ENCODE results near the gene SUGCT.

The SUGCT gene

DNA sequence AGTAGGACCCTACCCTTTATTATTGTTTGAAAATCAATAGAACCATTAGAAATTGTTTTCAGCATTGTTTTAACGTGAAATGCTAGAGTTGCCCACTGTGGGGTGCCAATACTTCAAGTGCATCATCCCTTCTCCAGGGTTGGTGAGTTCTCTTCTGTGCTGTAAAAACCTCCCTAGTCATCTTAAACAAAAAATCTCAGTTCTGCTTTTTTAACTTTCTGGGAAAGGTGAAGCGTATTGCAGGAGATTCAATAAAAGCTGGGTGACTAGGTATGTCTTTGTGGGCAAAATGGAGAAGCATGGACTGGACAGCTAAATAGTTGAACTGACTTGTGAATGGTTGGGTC, 699.1 kb downstream of the SUGCT start:
- Histone ChIP-seq H3K9ac (ENCODE audit: low read depth, low read length) (no peak overlapping the region), H3K36me3 (ENCODE audit: insufficient read depth, low read length) (no peaks in the 10 kb centered on the region), H3K9me3 (ENCODE audit: control insufficient read depth, insufficient read depth, low read length) (no peaks in the 10 kb centered on the region), H3K4me1 (ENCODE audit: insufficient read depth, low read length) (peaks cover 13% of the 10 kb centered on the region)

DNA sequence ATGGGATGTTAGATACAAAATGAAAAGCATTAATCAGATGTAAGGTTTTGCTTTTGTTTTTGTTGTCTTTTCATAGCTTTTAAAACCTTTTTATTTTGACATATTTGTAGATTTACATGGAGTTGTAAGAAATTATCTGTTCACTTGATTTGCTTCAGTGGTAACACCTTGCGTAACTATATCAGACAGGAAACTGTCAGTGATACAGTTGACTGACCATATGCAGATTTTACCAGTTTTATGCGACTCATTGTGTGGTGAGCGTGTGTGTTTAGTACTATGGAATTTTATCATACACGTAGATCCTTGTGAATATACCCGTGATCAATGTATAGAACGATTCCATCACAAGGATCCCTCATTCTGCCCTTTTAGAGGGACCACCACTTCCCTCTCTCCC, 701.4 kb downstream of the SUGCT start:
- H3K36me3 ChIP-seq (ENCODE audit: insufficient read depth, low read length), result no peaks in the 10 kb centered on the region
- H3K9me3 ChIP-seq (ENCODE audit: control insufficient read depth, insufficient read depth, low read length), result no peaks in the 10 kb centered on the region; the same call in 1 of the 2 replicates
- H3K4me1 ChIP-seq (ENCODE audit: insufficient read depth, low read length), result peaks cover 13% of the 10 kb centered on the region
- H3K9ac ChIP-seq (ENCODE audit: low read depth, low read length), result no peak overlapping the region

DNA sequence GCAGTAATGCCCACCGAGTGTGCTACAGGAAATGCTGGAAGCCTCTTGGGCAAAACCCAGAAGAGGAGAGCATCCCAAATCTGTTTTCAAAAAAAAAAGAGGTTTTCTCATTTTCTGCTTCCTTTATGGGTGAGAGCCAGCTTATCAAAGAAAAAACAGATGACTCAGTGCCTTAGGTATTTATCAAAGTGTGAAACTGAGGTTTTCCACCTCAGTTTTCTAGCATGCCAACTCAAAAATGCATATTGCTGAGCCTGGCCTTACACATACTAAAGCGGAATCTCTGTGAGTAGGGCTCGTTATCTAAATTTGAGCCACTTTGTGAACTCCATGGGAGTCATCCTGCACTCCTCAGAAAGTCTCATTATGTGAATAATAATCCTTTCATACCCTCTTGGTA, 705.1 kb downstream of the SUGCT start:
- Histone ChIP-seq H3K36me3 (ENCODE audit: insufficient read depth, low read length) (no peaks in the 10 kb centered on the region), H3K9ac (ENCODE audit: low read depth, low read length) (no peak overlapping the region), H3K9me3 (ENCODE audit: control insufficient read depth, insufficient read depth, low read length) (no peaks in the 10 kb centered on the region; the same call in 1 of the 2 replicates), H3K4me1 (ENCODE audit: insufficient read depth, low read length) (no peaks in the 10 kb centered on the region)

DNA sequence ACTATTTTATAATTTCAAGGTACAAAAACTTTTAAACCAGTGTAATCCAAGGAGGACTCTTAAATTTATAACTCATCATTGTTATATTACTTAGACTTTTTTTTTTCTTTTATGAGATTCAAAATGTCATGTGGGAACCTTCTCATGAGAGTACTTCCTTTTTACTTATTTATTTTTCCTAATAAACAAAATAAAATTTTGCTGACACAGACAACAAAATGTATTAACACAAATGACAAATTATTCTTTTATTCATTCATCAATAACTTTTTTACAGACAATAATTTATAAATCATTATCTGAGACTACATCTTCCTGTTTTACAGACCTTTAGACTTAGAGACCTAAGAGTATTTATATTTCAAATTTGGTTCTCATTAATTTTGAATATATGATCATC, 706.2 kb downstream of the SUGCT start:
- no peaks in the 10 kb centered on the region for H3K4me1 ChIP-seq (ENCODE audit: insufficient read depth, low read length)
- no peak overlapping the region for H3K9ac ChIP-seq (ENCODE audit: low read depth, low read length)
- H3K9me3 ChIP-seq (ENCODE audit: control insufficient read depth, insufficient read depth, low read length), result no peaks in the 10 kb centered on the region; the same call in 1 of the 2 replicates
- H3K36me3 ChIP-seq (ENCODE audit: insufficient read depth, low read length), result no peaks in the 10 kb centered on the region

DNA sequence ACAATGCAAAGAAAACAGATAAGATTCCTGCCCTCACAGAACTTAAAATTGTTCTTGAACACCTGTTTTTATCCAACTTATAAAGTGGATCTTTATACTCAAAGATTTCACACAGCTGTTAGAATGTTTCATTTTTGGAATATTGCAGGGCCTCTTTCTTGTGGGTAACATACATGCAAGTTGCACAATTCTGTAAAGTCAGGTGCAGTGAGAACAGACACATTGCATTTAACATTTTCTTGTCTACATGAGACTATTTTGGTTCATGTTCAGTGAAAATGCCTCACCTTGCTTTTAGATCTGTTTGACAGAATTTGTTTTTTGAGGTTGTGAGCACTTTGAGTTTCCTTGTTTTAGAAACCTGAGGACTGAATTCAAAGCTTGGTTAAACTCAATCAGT, 707.8 kb downstream of the SUGCT start:
- Histone ChIP-seq H3K9ac (ENCODE audit: low read depth, low read length) (no peak overlapping the region), H3K4me1 (ENCODE audit: insufficient read depth, low read length) (no peaks in the 10 kb centered on the region), H3K9me3 (ENCODE audit: control insufficient read depth, insufficient read depth, low read length) (no peaks in the 10 kb centered on the region; the same call in 1 of the 2 replicates), H3K36me3 (ENCODE audit: insufficient read depth, low read length) (no peaks in the 10 kb centered on the region)

DNA sequence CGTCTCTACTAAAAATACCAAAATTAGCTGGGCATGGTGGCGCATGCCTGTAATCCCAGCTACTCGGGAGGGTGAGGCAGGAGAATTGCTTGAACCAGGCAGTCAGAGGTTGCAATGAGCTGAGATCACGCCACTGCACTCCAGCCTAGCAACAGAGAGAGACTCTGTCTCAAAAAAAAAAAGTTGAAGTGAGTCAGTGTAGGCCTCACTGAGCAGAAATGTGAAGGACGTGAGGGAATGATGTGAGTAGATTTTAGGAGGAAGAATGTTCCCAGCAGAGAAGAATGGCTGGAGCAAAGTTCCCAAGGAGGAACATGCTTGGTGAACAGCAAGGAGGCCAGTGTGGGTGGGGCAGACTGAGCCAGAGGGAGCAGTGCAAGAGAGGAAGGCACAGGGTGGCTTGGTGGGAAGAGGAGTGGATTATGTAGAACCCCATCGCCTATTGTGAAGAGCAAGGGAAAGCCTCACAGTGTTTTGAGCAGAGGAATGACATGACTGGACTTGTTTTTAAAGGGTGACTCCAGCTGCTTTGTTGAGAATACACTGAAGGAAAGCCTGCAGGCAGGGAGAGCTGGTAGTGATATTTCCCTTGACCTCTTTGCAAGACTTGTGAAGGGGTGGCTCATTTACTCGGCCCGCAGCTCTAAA, 708.7 kb downstream of the SUGCT start:
- H3K9me3 ChIP-seq (ENCODE audit: control insufficient read depth, insufficient read depth, low read length), result no peaks in the 10 kb centered on the region; the same call in 1 of the 2 replicates
- H3K36me3 ChIP-seq (ENCODE audit: insufficient read depth, low read length), result no peaks in the 10 kb centered on the region
- H3K9ac ChIP-seq (ENCODE audit: low read depth, low read length), result no peak overlapping the region
- no peaks in the 10 kb centered on the region for H3K4me1 ChIP-seq (ENCODE audit: insufficient read depth, low read length)

DNA sequence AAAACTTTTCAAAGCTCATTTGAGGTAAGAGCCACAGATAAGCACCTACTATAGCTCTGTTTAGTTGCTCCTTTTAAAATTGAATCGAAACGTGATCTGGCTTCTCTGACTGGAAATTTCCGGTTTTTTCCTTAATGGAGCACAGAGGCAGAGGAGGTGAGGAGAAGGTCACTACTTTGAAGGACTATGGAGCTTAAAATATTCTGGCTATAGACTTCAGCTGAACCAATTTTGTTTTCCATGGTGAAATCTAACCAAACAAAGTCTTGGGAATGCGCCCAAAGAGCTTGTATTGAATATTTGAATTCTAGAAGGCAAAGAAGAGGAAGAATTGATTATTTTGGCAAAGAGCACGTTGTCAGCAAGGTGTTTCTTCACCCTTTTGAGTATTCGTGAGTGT, 711.1 kb downstream of the SUGCT start:
- Histone ChIP-seq H3K36me3 (ENCODE audit: insufficient read depth, low read length) (no peaks in the 10 kb centered on the region), H3K9me3 (ENCODE audit: control insufficient read depth, insufficient read depth, low read length) (no peaks in the 10 kb centered on the region; the same call in 1 of the 2 replicates), H3K9ac (ENCODE audit: low read depth, low read length) (no peak overlapping the region), H3K4me1 (ENCODE audit: insufficient read depth, low read length) (no peaks in the 10 kb centered on the region)

DNA sequence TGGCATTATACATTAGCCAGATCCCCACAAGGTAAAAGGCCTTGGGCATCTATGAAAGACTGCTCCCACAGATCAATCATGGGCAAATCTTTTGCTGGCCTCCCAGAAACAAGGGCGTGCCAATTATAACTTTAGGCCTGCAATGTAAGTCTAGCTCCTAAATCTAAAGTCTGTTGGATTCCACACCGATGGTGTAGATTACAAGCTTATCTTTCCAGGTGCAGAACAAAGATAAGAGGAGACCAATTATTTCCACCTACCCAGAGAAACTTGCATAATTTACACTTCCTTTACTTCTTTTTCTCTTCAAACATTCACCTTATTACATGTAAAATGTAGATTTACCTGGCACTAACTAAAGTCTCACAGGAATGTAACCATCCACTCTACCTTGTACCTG, 713.1 kb downstream of the SUGCT start:
- Histone ChIP-seq H3K9ac (ENCODE audit: low read depth, low read length) (no peak overlapping the region), H3K4me1 (ENCODE audit: insufficient read depth, low read length) (no peaks in the 10 kb centered on the region), H3K9me3 (ENCODE audit: control insufficient read depth, insufficient read depth, low read length) (no peaks in the 10 kb centered on the region; the same call in 1 of the 2 replicates), H3K36me3 (ENCODE audit: insufficient read depth, low read length) (no peaks in the 10 kb centered on the region)

DNA sequence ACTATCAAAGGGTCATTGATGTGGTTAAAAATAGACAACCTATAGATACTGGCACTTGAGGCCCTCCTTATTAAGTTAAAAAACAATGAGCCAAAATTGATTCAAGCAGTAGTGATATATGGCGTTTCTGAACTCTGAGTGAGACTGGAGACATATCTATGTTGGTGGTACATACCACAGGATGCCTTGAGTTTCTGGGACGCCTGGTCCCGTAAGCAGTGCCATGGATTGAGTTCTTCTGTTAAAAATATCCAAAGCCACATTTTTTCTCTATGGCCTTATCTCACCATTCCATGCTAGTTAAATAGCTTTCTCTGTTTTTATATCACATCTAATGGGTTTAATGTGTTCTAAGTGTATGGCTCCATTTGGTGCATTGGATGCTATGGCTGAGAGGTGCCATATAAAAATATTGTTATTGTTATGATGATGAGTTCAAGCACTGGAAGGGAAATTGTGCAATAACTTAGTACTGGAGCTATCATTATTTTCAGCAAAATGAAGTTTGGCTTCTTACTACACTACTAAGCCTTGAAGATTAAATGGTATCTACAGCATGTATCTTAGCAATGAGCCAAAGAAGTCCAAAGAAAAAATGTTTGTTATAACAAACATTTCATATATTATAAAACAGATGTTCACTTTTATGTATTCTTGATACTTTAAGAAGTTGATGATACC, 713.9 kb downstream of the SUGCT start:
- no peak overlapping the region for H3K9ac ChIP-seq (ENCODE audit: low read depth, low read length)
- no peaks in the 10 kb centered on the region for H3K36me3 ChIP-seq (ENCODE audit: insufficient read depth, low read length)
- no peaks in the 10 kb centered on the region for H3K4me1 ChIP-seq (ENCODE audit: insufficient read depth, low read length)
- no peaks in the 10 kb centered on the region; the same call in 1 of the 2 replicates for H3K9me3 ChIP-seq (ENCODE audit: control insufficient read depth, insufficient read depth, low read length)

DNA sequence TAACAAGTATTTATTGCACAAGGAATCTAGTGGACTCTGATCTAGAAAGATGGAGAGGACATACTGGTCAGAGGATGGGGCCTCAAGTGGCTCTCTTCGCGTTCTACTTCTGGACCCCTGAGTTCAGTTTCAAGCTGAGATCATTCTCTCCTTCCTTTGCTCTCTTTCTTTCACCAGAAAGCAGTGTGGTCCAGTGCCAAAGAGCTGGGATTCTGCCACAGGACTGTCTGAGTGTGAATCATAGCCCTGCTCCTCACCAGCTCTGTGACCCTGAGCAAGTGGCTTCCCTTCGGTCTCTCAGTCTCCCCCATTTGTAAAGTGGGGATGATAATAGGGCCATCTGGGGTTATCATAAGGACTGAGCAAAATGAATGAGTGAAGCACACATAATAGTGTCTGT, 715.2 kb downstream of the SUGCT start:
- Histone ChIP-seq H3K9ac (ENCODE audit: low read depth, low read length) (no peak overlapping the region), H3K9me3 (ENCODE audit: control insufficient read depth, insufficient read depth, low read length) (no peaks in the 10 kb centered on the region), H3K36me3 (ENCODE audit: insufficient read depth, low read length) (no peaks in the 10 kb centered on the region), H3K4me1 (ENCODE audit: insufficient read depth, low read length) (no peaks in the 10 kb centered on the region)

DNA sequence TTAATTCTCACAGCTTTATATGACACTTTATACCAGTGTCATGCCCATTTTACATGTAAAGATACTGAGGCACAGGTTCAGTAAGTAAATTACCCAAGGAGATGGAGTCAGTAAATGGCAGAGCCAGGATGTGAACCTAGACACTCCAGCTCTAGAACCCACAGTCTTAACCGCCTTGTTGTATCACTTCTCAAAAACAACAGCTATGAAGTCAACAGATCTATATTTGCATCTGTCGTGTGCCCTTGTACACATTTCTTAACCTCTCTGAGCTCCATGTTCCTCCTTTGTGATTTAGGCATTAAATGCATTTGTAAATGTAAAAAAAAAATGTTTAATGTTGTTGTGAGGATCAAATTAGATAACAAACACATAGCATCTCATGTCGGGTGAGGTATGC, 716.2 kb downstream of the SUGCT start:
- Histone ChIP-seq H3K36me3 (ENCODE audit: insufficient read depth, low read length) (no peaks in the 10 kb centered on the region), H3K4me1 (ENCODE audit: insufficient read depth, low read length) (no peaks in the 10 kb centered on the region), H3K9ac (ENCODE audit: low read depth, low read length) (no peak overlapping the region), H3K9me3 (ENCODE audit: control insufficient read depth, insufficient read depth, low read length) (no peaks in the 10 kb centered on the region)

DNA sequence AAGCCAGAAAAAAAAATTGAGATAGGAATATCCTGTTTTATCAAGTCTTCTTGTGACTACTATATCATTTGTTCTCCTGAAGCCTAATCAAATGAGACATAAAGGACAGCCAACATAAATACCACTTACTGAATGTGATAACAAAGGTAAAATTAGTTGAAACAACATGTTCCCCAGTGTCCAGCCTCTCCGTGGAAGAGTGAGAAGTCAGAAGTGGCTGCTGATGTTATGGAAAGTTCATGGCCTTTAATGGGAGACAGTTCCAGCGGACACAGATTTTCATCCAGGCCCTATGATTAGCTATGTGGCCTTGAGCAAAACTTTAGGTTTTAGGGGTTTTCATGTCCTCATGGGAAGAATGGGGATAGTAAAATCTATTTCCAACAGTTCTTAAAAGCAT, 724.3 kb downstream of the SUGCT start:
- no peaks in the 10 kb centered on the region for H3K4me1 ChIP-seq (ENCODE audit: insufficient read depth, low read length)
- no peaks in the 10 kb centered on the region for H3K36me3 ChIP-seq (ENCODE audit: insufficient read depth, low read length)
- no peaks in the 10 kb centered on the region for H3K9me3 ChIP-seq (ENCODE audit: control insufficient read depth, insufficient read depth, low read length)
- H3K9ac ChIP-seq (ENCODE audit: low read depth, low read length), result no peak overlapping the region

DNA sequence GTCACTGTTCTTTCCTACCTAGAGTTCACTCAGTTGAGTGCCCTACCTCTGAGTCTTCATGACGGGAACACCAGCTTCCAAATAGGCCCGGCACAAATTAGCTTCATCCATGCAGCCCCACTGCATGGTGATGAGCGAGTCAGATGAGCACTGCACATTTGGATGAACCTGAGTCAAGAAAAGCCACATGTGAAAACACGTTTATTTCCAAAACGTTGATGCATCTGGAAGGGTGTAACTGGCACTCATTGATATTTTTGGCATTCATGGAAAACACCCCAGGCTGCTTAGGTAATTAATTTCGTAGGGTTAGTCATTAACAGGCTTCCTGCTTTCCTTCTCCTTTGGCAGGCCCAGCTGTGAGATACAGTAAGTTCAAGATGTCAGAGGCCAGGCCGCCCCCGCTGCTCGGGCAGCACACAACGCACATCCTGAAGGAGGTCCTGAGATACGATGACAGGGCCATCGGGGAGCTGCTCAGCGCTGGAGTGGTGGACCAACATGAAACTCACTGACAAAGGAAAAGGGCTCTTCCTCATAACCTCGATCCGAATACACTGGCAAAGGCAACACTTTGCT, 725.2 kb downstream of the SUGCT start:
- H3K36me3 ChIP-seq (ENCODE audit: insufficient read depth, low read length), result no peaks in the 10 kb centered on the region
- H3K4me1 ChIP-seq (ENCODE audit: insufficient read depth, low read length), result no peaks in the 10 kb centered on the region

DNA sequence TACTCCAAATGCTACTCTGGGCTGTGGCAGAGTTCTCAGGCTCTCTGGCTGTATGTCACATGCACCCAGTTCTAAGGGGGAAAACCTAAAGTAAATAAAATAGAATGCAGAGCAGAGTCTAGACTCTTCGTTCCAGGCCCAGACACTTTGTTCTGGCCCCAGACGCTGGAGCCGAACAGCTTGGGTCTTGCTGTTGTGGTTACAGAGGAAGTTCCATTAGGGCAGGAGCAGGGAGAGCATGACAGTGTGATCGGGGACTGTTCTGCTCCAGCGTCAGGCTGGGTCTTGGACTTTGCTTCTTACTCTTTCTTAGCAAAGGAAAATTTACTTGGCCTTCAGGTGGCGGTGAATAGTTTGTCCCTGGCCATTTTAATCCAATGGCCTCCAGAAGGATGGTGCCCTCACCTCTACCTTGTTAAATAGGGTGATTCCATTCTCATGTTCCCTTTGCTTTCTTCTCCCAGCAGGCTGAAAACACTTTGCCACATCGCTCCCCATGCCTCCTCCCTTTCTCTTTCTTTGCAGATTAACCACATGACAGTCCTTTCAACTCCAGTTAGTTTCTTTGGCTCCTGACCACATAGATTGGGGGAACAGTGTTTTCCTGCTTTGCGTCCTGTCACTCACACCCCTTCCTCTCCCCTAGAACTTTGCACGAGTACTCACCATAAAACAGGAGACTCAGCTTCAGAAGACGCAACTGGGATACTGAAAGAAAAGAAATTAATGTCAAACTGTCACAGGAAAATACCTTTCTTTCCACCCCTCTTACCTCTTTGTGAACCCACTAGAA, 730.8 kb downstream of the SUGCT start:
- no peaks in the 10 kb centered on the region for H3K36me3 ChIP-seq (ENCODE audit: insufficient read depth, low read length)
- H3K9ac ChIP-seq (ENCODE audit: low read depth, low read length), result no peak overlapping the region
- H3K4me1 ChIP-seq (ENCODE audit: insufficient read depth, low read length), result peaks cover 7% of the 10 kb centered on the region
- H3K9me3 ChIP-seq (ENCODE audit: control insufficient read depth, insufficient read depth, low read length), result no peaks in the 10 kb centered on the region

More for the DNA sequence above, 725.2 kb downstream of the SUGCT start:
- Histone ChIP-seq H3K9ac (ENCODE audit: low read depth, low read length) (no peak overlapping the region), H3K9me3 (ENCODE audit: control insufficient read depth, insufficient read depth, low read length) (no peaks in the 10 kb centered on the region)
